CD4-positive, alpha-beta T cell treated with Interleukin-4 for 4 hours (primary cell): ENCODE measurements around the gene PRR14L.
"Not testable (repeated sequence)": the region's sequence is repeated elsewhere in the genome, so short reads cannot be mapped to it uniquely, and the experiment has no call there.

Source experiments
- DNase-seq: peaks from one replicate; pipeline ENCODE4 v3.0.0-alpha.2; 2020

The PRR14L gene

DNA sequence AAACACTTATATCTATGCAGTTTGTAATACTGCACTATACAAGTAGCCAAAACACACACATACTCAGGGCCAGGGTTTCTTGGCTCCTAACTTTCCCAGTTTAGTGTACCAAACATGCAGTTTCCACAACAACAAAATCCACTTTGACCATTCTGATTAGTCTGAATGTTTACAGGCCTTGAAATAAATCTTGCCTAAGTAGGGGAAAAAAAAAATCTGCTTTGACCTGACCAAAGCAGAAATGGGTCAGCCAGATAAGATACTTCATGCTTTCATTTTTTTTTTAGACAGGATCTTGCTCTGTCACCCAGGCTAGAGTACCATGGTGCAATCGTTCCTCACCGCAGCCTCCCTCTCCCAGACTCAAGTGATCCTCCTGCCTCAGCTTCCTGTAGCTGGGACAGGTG lies 10.1 kb downstream of the PRR14L start:
- no peak for DNase-seq

DNA sequence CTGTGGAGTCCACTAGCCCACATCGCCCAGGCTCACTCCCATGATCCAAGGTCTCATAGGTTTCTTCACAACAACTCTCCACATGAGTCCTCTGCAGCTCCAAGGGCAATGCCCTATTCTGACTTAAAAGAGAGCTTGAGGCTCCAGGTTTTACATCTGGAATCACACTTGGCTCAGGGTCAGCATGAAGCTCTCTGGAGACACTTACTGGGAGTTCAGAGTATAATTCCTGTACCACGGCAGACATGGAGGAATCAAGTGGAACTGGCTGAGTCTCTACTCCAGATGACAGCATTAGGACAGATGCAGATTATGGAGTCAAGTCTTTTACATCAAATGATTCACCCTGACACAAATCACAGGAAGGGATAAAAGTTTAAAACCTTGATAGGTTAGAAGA lies 11.4 kb downstream of the PRR14L start:
- no peak for DNase-seq

DNA sequence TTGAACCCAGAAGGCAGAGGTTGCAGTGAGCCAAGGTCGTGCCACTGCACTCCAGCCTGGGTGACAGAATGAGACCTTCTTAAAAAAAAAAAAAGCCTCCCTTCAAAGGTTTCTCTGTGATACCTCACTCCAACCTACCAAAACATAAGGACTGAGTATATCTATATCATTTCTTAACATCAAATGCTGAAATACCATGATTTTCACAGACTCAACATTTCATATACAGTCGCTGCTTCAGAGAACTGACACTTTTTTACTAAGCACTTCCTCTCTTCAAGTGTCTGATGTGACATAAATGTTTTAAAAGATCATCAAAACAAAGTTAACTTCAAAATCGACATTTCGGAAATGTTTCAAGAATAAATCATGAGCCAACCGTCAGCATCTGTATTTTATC lies 12.0 kb downstream of the PRR14L start:
- no peak for DNase-seq

DNA sequence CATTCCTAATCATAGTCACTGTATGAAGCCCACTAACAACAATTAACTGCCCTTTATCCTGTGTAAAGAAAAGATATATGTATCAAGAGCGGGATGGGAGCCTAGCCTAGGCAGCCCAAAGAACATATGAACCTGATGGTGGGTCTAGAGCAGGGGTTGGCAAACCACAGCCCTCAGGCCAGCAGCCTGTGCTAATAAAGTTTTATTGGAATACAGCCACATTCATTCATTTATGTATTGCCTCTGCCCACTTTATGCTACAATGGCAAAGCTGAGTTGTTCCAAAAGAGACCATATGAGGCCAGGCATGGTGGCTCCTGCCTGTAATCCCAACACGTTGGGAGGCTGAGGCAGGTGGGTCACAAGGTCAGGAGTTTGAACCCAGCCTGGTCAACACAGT lies 13.5 kb downstream of the PRR14L start:
- no peak for DNase-seq

DNA sequence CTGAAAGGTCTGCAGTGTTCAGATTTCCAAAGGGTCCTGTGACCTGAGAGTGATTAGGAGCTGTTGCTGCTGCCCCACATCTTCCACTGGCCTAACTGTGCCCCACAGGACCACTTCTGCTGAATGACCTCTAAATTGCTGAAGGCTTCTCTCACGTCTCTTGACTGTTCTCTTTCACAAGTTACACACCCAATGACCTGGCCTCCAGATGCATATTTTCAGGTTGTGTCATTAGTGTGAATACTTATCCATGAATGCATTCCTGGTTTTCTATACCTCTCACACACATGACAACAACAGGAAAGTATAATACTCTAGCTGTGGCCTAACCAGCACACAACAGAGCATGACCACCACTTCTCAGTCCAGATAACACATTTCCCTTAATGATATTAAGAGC lies 15.4 kb downstream of the PRR14L start:
- DNase-seq: no peak

DNA sequence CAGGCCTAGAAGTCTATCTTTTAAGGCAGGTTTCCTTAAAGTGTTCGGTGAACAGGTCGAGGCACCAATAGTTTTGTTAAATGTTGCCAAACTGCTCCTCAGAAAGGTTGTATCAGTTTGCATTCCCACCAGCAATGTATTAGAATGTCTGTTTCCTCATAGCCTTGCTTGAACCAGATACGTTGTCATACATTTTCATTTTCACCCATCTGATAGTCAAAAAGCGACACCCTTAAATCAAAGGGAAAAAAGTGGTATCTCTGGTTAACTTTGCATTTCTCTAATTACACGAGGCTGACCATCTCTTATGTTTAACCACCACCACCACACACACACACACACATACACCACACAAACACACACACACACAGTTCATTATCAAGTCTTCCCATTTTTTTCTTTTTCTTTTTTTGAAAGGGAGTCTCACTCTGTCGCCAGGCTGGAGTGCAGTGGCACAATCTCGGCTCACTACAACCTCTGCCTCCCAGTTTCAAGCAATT lies 16.3 kb downstream of the PRR14L start:
- no peak for DNase-seq

DNA sequence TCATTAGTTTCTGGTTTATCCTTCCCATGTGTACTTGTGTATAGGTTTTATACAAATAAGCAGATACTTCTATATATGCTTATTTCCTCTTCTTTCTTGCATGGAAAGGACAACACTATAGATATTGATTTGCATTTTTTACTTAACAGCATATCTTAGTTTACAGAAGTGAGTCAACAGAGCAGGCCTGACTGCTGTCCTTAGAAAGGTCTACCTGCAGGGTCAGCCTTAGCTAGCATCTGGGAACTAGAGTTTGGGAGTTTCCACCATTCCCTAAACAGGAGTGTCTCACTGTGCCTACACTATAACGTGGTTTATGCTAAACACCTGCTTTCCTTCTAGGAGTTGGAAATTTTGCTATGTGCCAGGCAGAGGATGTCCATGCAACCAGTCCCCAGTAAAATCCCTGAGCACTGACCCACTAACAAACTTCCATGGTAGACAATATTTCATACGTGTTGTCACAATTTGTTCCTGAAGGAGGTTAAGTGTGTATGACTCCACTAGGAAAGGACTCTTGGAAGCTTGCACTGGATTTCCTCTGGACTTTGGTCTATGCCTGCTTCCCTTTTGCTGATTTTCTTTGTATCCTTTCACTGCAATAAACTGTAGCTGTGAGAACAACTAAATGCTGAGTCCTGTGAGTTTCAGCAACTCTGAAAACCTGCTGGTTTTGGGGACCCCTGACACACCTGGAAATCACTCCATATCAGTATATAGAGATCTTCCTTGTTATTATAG lies 17.7 kb downstream of the PRR14L start:
- DNase-seq: no peak

DNA sequence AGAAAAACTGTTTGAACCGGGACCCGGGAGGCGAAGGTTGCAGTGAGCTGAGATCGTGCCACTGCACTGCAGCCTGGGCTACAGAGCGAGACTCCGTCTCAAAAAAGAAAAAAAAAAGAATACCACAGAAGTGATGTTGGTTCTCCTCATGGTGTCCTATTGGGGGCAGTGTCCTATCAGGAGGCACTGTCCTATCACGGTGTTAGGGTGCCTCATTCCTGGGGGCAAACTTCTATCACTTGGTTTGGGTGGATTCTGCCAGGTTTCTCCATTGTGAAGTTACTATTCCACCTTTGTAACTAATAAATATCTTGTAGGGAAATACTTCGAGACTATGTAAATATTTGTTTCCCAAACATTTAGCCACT lies 19.6 kb downstream of the PRR14L start:
- DNase-seq: no peak

DNA sequence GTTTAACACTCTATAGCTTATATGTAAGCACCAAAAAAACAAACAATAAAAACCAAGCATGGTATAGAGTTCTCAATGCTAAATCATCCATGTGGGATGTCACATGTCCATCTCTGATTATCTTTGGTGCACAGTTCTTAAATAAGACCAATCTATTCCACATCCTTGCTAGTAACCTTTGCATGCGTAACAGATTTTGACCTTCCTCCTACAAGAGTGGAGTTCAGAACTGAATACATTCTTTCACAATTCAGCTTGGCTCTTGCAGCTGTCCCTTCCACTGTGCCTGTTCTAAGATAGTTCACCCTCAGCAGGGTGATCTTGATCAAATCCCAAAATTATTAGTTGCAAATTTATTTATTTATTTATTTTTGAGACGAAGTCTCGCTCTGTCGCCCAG lies 21.1 kb downstream of the PRR14L start:
- DNase-seq: no peak

DNA sequence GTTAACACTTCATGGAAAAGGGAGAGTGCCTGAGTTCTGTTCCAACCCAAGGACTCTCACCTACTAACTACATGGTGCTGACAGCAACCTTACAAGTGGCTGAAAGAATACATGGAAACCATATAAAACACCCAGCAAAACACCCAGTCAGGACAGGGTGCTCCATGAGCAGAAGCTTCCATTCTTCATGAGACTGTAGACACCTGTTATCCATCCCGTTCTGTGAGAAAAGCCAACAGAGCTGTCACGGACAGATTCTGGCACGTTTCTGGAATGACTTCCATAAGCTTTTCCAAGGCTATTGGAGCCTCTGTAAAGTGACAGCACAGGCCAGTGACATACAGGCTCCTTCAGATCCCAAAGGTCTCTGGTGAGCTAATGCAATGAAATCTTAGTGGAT lies 23.2 kb downstream of the PRR14L start:
- no peak for DNase-seq

DNA sequence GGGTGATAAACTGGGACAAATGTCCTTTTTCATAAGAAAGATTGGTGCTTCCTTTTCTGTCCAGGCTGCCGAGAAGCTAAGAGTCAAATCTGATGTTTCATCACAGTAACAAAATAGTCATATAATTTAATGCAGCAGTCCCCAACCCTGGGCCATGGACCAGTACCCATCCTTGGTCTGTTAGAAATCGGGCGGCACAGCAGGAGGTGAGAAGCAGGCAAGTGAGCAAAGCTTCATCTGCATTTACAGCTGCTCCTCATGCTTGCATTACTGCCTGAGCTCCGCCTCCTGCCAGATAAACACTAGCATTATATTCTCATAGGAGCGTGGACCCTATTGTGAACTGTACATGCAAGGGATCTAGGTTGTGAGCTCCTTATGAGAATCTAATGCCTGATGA lies 26.2 kb downstream of the PRR14L start:
- no peak for DNase-seq

DNA sequence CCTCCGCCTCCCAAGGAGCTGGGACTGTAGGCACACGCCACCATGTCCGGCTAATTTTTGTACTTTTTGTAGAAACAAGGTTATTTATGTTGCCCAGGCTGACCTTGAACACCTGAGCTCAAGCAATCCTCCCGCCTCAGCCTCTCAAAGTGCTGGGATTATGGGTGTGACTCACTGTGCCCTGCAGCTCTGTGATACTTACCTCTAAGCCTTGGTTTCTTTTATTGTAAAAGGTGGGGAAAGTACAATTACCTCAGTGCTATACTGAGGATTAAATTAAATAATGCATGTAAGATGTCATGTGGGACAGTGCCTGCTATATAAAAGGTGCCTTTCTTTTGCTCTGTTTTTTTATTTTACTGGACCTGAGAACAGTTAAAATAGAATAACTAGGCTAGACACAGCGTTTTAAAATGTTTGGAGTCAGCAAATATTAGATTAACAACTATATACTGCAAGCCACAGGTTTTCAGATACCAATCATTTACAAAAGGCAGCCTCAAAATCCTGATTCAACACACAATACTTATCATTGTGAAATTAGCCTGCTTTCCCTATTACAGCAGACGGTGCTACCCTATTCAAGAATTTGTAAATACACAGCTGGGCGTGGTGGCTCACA lies 30.0 kb downstream of the PRR14L start:
- no peak for DNase-seq

DNA sequence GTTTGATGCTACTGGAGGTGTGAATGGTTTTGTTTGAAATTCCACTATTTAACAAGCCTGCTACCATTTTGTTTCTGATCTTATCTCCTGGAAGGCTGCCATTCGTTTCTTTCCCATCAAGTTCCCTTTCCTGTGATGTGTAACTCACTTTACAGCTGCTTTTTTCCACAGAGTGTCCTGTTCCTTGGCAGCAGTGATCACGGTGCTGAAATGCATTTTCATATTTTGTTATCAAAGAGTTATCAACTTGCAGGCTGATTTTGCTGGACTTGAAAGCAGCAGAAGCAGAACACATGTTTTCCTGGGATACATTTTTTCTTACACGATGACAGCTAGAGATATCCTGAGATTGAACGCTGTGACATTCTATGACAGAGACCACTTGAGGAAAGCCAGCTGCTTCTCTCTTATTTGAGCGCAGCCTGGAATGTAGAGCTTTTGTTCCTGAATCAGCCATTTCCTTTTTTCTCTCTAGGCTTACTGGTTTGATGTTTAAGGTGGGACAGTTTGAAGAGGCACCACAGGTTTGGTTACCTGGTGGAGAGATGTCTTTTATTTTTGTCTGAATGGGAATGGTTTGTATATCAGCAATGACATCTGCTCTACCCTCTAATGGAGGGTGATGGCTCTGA lies 34.7 kb downstream of the PRR14L start:
- no peak for DNase-seq

DNA sequence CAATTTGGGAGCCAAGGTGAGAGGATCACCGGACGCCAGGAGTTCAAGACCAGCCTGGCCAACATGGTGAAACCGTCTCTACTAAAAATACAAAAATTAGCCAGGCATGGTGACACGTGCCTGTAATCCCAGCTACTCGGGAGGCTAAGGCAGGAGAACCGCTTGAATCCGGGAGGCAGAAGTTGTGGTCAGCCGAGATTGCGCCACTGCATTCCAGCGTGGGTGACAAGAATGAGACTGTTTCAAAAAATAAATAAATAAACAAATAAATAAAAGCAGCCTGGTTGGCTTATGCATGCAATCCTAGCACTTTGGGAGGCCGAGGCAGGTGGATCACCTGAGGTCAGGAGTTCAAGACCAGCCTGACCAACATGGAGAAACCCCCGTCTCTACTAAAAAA lies 38.7 kb downstream of the PRR14L start:
- not testable (repeated sequence) for DNase-seq

DNA sequence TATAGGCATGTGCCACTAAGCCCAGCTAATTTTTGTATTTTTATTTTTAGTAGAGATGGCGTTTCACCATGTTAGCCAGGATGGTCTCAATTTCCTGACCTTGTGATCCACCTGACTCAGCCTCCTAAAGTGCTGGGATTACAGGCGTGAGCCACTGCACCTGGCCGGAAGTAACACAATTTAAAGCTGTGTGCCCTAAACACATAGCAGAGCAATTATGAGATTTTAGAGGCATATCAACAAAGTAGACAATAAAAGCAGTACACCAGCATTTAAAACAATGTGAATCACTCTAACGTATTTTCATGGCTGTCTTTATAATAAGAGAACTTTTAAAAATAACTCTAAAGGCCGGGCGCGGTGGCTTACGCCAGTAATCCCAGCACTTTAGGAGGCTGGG lies 42.4 kb downstream of the PRR14L start:
- no peak for DNase-seq

DNA sequence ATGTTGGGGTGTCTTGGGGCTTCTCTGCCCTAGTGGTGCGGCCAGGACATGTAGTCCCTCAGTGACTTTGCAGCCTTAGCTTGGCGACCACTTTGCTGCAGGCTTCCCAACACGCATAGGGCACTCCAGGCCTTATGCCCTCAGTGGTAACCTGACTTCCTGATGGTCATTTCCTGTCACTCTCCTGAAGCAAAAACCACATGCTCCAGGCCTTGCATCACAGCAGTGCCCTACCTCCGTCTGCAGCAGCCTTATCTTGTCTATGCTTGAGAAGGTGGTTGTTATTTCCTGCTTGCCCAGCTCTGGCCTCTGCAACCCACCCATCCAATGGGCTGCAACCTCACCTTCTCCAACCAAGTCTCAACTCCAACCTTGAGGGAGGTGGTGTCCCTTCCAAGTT lies 54.5 kb downstream of the PRR14L start:
- DNase-seq: no peak

DNA sequence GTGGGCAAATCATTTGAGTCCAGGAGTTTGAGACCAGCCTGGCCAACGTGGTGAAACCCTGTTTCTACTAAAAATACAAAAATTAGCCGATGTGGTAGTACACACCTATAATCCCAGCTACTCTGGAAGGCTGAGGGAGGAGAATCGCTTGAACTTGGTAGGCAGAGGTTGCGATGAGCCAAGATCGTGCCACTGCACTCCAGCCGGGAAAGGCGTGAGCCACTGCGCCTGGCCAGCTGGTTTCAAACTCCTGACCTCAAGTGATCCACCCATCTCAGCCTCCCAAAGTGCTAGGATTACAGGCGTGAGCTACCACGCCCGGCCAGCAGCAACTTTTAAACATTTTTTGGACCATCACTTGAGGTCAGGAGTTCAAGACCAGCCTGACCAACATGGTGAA lies 55.9 kb downstream of the PRR14L start:
- not testable (repeated sequence) for DNase-seq

DNA sequence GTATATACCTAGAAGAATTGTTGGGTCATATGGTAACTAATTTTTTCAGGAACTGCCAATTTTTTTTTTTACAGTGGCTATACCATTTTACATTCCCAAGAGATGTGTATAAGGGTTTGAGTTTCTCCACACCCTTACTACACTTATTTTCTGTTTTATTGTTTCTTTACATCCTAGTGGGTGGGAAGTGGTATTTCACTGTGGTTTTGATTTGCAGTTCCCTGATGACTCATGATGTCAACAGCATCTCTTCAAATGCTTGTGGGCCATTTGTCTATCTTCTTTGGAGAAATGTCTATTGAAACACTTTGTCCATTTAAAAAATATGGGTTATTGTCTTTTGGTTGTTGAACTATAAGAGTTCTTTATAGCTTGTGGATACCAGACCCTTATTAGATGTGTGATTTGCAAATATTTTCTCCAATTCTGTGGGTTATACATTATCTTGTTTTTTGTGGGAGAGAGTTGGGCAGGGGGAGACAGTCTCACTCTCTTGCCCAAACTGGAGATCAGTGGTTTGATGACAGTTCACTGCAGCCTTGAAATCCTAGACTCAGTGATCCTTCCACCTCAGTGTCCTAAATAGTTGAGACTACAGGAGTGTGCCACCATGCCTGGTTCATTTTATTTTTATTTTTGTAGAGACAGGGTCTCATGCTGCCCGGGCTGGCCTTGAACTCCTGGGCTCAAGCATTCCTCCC lies 57.6 kb downstream of the PRR14L start:
- peak; percentile 53 for DNase-seq

DNA sequence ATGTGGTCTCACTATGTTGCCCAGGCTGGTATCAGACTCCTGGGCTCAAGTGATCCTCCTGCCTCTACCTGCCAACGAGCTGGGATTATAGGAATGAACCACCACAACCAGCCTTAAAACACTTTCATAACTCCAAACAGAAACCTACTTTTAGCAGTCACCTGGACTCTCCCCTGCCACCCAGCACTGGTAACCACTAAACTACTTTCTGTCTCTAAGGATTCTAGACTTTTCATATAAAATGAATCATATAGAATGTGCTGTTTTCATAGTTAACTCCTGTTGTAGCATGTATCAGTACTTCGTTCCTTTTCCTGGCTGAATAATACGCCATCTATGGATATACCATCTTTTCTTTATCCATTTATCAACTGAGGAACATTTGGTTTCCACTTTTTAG lies 58.5 kb downstream of the PRR14L start:
- DNase-seq: no peak

DNA sequence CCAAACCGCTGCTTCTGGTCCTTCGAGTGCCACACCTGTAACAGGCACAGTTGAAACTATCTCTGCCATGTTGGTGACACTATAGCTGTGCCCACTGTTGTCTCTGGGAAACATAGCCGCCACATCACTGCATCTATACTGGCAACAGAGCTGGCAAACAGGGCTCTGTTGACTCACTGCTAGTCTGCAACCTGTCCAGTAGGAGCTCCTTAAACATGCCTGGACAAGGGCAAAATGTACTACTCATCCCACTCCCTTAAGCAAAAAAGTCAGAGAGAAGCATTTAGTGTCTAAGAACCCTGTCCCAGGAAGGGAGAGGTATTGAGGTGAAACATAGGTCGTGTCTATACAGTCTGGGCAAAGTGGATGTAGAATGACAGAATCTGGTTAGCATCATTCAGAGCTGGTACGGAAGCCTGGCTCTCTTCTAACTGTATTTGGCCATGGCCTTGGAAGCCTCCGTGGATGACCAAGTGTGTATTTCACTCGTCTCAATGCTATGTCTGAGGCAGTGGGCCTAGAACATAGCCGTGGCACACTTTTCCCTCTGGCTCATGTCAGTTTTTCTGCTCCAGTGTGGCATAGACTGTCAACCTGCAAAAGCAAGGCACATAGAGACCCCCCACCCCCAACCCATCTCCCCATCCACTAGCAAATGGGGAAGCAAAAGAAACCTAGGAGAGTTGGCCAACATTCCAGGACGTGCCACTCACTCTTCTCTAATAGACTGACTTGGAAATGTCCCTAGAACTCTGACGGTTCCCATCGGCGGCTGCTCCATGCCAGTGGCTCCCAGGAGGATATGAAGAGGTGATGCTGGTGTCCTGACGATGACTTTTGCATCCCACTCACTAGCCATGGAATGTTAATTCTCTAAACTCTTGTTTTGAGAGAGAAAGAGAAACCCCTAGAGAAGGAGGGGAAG lies 66.5 kb downstream of the PRR14L start:
- no peak for DNase-seq

DNA sequence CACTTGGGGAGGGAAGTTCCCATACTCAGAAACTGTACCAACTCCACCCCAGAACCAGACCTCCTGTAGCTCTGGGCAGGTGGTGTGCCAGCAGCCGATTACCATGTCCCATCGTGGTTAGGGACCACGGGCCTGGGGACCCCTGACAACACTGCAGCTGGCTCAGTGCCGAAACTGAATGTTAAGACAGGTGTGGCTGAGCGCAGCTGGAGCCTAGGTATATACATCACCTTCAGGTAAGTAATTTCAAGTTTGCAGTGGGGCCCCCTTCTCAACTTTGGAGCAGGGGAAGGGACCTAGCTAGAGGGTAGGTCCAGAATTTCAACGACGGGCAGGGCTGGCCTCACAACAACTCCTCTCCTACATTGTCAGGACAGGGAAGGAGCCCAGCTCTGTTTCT lies 67.2 kb downstream of the PRR14L start:
- no peak for DNase-seq
